CD4-positive, alpha-beta T cell treated with Interleukin-6 for 4 hours (primary cell): Measurements from ENCODE around the gene L1TD1.
"Not testable (repeated sequence)": the region's sequence is repeated elsewhere in the genome, so short reads cannot be mapped to it uniquely, and the experiment has no call there.

Experiments
- DNase-seq: peaks from one replicate; pipeline ENCODE4 v3.0.0-alpha.2; 2020; ENCODE audit warnings: mixed read lengths

Gene L1TD1

DNA sequence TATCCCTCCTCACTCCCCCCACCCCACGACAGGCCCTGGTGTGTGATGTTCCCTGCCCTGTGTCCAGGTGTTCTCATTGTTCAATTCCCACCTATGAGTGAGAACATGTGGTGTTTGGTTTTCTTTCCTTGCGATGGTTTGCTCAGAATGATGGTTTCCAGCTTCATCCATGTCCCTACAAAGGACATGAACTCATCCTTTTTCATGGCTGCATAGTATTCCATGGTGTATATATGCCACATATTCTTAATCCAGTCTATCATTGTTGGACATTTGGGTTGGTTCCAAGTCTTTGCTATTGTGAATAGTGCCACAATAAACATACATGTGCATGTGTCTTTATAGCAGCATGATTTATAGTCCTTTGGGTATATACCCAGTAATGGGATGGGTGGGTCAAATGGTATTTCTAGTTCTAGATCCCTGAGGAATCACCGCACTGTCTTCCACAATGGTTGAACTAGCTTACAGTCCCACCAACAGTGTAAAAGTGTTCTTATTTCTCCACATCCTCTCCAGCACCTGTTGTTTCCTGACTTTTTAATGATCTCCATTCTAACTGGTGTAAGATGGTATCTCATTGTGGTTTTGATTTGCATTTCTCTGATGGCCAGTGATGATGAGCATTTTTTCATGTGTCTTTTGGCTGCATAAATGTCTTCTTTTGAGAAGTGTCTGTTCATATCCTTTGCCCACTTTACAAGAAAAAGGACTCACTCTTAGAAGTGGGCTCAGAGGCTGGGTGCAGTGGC lies 45.2 kb downstream of the L1TD1 start:
- not testable (repeated sequence) for DNase-seq

DNA sequence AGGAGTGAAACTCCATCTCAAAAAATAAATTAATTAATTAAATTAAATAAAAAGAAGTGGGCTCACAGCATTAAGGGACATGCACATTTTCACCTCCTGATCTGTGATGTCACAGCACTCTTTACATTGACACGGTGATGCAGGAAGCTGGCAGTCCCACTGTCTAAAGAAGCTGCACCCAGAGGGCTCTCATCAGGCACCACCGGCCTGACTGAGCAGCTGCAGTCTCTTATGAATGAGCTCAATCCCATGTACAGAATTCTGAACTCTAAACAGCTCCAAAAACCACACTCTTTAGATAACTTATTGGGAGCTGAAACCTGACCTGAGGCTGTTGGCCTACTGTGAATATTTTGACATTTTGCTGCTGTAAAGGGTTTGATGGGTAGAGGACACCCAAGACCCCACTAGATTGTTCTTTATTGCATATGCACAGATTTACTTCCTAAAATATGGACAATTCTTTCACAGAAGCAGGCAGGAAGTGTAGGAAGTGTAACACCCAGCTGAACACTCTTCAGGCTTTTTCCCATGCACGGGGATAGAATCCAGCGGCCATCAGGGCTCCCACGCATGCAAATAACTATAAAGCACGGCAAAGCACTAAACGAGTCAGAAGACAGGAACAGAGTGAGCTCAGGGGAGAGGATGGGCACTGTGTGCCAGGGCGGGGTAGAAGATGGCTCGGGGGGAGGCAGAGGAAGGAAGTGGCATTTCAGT lies 46.2 kb downstream of the L1TD1 start:
- no peak for DNase-seq

DNA sequence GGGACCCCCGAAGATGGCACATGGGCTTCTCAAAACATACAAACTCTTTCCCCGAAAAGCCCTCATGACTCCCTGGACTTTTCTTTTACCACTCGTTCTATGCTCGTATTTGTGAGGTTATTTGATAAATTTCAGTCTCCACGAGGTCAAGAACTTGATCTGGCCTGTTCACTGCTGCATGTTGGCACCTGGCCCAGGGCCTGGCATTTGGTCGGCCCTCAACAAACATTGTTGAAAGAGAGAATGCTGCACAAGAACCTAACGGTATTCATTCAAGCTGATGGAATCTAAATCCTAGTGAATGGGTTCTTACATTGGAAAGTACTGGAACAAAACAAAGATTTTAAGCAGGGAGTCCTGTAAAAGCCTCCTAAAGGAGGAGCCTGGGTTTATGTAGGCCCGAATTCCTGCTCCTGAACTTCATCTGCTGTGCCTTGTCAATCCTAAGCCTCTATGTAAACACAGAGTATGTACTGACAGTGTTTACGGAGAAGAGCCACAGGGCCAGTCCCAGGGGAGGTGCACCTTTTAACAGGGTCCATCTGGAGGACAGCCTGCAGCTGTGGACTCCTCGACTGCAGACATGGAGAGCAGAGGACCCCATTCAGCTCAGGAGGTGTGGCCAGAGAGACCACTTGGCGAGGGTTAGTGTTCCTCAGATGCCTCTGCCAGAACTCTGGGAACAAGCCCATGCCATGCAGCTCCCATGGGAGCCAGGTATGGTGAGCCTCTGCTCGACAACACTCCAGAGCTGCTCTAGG lies 46.9 kb downstream of the L1TD1 start:
- DNase-seq, result no peak

DNA sequence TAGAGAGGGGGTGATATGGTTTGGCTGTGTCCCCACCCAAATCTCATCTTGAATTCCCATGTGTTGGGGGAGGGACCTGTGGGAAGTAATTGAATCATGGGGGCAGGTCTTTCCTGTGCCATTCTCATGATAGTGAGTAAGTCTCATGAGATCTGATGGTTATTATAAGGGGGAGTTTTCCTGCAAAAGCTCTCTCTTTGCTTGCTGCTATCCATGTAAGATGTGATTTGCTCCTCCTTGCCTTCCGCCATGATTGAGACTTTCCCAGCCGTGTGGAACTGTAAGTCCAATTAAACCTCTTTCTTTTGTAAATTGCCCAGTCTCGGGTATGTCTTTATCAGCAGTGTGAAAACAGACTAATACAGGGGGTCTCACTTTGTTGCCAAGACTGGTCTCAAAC lies 49.7 kb downstream of the L1TD1 start:
- DNase-seq, result not testable (repeated sequence)

DNA sequence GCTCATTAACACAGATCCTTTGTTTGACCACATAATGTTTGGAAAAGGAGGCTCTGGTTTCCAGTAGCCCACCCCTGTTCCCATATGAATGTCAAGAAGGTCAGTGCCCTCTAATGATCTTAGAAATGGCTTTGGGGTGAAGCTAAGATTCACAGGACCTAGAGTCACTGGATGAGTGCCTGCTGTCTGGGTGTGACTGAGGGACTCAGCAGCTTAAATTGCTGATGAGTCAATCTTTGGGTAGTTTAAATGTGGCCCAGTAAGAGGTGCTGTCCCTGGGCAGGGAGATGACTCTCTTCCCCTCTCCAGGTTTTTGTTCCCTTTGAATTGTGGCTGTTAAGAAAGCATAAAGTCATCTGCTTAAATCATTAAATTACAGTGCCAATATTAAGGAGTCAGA lies 50.6 kb downstream of the L1TD1 start:
- no peak for DNase-seq

DNA sequence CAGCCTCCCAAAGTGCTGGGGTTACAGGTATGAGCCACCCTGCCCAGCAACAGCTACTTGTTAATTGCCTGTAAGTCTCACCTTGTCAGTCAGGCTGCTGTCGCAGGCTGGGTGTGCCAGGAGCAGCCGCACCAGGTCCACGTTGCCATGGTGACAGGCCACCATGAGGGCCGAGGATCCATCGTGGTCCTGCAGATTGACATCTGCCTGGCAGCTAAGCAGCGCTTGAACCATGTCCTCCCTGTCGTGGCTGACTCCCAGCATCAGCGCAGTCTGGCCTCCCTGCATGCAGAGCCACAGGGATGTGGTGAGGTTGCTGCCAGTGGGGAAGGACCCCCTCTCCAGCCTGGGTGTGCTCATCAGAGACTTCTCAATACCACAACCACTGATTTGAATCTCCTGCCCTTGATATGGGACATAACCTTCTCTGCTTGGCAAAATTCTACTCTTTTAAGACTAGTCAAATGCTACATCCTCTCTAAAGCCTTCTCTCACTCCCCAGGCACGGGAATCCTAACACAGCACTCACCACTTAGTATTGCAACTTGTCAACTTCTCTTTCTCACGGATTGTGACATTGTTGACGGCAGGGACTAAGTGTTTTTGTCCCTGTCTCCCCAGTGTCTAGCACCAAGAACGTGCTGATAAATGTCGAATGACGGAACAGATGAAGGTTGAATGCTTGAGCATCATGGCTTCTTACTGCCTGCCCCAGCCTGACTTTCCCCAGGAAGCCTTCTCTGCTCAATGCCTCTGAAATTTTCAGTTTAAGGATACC lies 52.9 kb downstream of the L1TD1 start:
- DNase-seq, result no peak

DNA sequence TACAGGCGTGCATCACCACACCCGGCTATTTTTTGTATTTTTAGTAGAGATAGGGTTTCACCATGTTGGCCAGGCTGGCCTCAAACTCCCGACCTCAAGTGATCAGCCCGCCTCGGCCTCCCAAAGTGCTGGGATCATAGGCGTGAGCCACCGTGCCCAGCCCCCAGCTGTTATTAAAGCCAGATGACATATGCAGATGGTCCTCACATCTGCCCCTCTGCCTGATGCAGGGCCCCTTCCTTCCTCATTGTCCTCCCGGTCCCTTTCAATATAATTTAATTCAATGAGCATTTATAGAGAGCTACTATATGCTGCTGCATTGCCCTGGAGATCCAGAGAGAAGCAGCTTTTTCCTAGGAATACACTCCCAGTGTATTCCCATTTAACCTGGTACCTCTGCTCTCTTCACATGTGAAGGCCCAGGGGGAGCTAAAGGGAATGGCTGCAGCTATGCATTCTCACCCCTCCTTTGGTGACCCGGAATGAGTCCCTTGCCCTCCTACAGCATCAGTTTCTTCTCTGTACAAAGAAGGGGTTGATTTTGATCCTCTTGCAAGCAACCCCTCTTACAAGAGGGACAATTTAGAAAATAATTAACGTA lies 55.6 kb downstream of the L1TD1 start:
- no peak for DNase-seq

DNA sequence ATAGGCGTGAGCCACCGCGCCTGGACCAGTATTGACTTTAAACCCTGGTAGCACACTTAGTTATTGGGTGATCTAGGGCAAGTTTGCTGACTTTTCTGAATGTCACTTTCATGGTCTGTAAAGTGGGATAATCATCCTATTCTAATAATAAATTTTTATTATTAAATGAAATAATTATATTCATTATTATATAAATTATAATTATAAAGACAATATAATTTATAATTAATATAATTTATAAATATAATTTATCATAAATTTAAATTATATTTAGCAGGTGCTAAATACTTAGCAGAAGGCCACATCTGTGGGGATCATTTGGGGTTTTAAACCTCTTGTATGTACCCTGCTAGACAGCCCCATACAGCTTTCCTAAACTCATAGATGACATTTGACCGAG lies 64.9 kb downstream of the L1TD1 start:
- no peak for DNase-seq

DNA sequence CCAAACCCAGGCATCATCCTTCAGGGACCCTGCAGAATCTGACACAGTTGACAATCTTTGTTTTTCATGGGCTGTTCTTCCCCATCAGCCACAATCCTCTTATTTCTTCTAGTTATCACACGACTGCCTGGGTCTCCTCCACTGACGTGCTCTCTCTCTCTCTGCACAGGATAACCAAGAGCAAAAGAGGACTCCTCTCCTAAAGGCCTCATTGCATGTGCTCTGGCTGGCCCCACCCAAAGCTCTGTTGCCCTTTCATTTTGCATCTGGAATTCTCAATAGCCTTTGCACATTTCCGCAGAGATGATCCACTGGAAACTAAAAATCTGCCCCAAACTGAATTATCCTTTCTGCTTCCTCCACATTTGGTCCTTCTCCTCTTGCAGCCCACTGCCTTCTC lies 66.0 kb downstream of the L1TD1 start:
- no peak for DNase-seq
